ENCODE results near the gene MIPEP.

The MIPEP gene

GRCh38 chr13:23811366-23812062 lies 77.7 kb downstream of the MIPEP start:
- H3K27ac ChIP-seq (ENCODE audit: low read depth, low read length), result no peak overlapping the region
- no peaks in the 10 kb centered on the region for H3K79me2 ChIP-seq (ENCODE audit: control insufficient read depth, insufficient read depth, low read length, unreplicated experiment)
- H3K4me1 ChIP-seq (ENCODE audit: control insufficient read depth, insufficient read depth, low read length, unreplicated experiment), result no peaks in the 10 kb centered on the region
- no peak overlapping the region for H3K4me3 ChIP-seq (ENCODE audit: low read depth, low read length)
- no peaks in the 10 kb centered on the region for H3K27me3 ChIP-seq (ENCODE audit: insufficient read depth, low read length)
- H2AFZ ChIP-seq (ENCODE audit: low read length, unreplicated experiment), result no peak overlapping the region
- no peaks in the 10 kb centered on the region for H3K36me3 ChIP-seq (ENCODE audit: insufficient read depth, low read length)

- no peaks in the 10 kb centered on the region for H3K79me2 ChIP-seq (ENCODE audit: control insufficient read depth, insufficient read depth, low read length, unreplicated experiment)
- no peak overlapping the region for H3K4me3 ChIP-seq (ENCODE audit: low read depth, low read length)
- H3K27ac ChIP-seq (ENCODE audit: low read depth, low read length), result no peak overlapping the region
- H2AFZ ChIP-seq (ENCODE audit: low read length, unreplicated experiment), result no peak overlapping the region
- H3K4me1 ChIP-seq (ENCODE audit: control insufficient read depth, insufficient read depth, low read length, unreplicated experiment), result no peaks in the 10 kb centered on the region
- H3K27me3 ChIP-seq (ENCODE audit: insufficient read depth, low read length), result no peaks in the 10 kb centered on the region
- H3K36me3 ChIP-seq (ENCODE audit: insufficient read depth, low read length), result no peaks in the 10 kb centered on the region
Measured at GRCh38 chr13:23810685-23811240, 78.4 kb downstream of the MIPEP start.

GRCh38 chr13:23808803-23809202 lies 80.4 kb downstream of the MIPEP start:
- H3K36me3 ChIP-seq (ENCODE audit: insufficient read depth, low read length), result no peaks in the 10 kb centered on the region
- H3K4me3 ChIP-seq (ENCODE audit: low read depth, low read length), result no peak overlapping the region
- H2AFZ ChIP-seq (ENCODE audit: low read length, unreplicated experiment), result no peak overlapping the region
- H3K4me1 ChIP-seq (ENCODE audit: control insufficient read depth, insufficient read depth, low read length, unreplicated experiment), result no peaks in the 10 kb centered on the region
- no peaks in the 10 kb centered on the region for H3K27me3 ChIP-seq (ENCODE audit: insufficient read depth, low read length)
- no peak overlapping the region for H3K27ac ChIP-seq (ENCODE audit: low read depth, low read length)
- no peaks in the 10 kb centered on the region for H3K79me2 ChIP-seq (ENCODE audit: control insufficient read depth, insufficient read depth, low read length, unreplicated experiment)

- Histone ChIP-seq H3K36me3 (ENCODE audit: insufficient read depth, low read length) (no peaks in the 10 kb centered on the region), H3K27me3 (ENCODE audit: insufficient read depth, low read length) (no peaks in the 10 kb centered on the region), H3K4me3 (ENCODE audit: low read depth, low read length) (no peak overlapping the region), H3K79me2 (ENCODE audit: control insufficient read depth, insufficient read depth, low read length, unreplicated experiment) (no peaks in the 10 kb centered on the region), H3K4me1 (ENCODE audit: control insufficient read depth, insufficient read depth, low read length, unreplicated experiment) (no peaks in the 10 kb centered on the region), H2AFZ (ENCODE audit: low read length, unreplicated experiment) (no peak overlapping the region), H3K27ac (ENCODE audit: low read depth, low read length) (no peak overlapping the region)
Measured at GRCh38 chr13:23806874-23807526, 82.2 kb downstream of the MIPEP start.

- Histone ChIP-seq H3K36me3 (ENCODE audit: insufficient read depth, low read length) (no peaks in the 10 kb centered on the region), H3K27ac (ENCODE audit: low read depth, low read length) (no peak overlapping the region), H3K4me3 (ENCODE audit: low read depth, low read length) (no peak overlapping the region), H3K27me3 (ENCODE audit: insufficient read depth, low read length) (no peaks in the 10 kb centered on the region), H2AFZ (ENCODE audit: low read length, unreplicated experiment) (no peak overlapping the region), H3K4me1 (ENCODE audit: control insufficient read depth, insufficient read depth, low read length, unreplicated experiment) (no peaks in the 10 kb centered on the region), H3K79me2 (ENCODE audit: control insufficient read depth, insufficient read depth, low read length, unreplicated experiment) (no peaks in the 10 kb centered on the region)
Measured at GRCh38 chr13:23805821-23806220, 83.4 kb downstream of the MIPEP start.

GRCh38 chr13:23805122-23805521 lies 84.1 kb downstream of the MIPEP start:
- Histone ChIP-seq H3K79me2 (ENCODE audit: control insufficient read depth, insufficient read depth, low read length, unreplicated experiment) (no peaks in the 10 kb centered on the region), H3K36me3 (ENCODE audit: insufficient read depth, low read length) (no peaks in the 10 kb centered on the region)

GRCh38 chr13:23804166-23804565 lies 85.0 kb downstream of the MIPEP start:
- Histone ChIP-seq H3K4me1 (ENCODE audit: control insufficient read depth, insufficient read depth, low read length, unreplicated experiment) (no peaks in the 10 kb centered on the region), H2AFZ (ENCODE audit: low read length, unreplicated experiment) (no peak overlapping the region), H3K79me2 (ENCODE audit: control insufficient read depth, insufficient read depth, low read length, unreplicated experiment) (no peaks in the 10 kb centered on the region), H3K4me3 (ENCODE audit: low read depth, low read length) (no peak overlapping the region), H3K27ac (ENCODE audit: low read depth, low read length) (no peak overlapping the region), H3K27me3 (ENCODE audit: insufficient read depth, low read length) (no peaks in the 10 kb centered on the region), H3K36me3 (ENCODE audit: insufficient read depth, low read length) (no peaks in the 10 kb centered on the region)

More at GRCh38 chr13:23805122-23805521, 84.1 kb downstream of the MIPEP start:
- Histone ChIP-seq H3K27me3 (ENCODE audit: insufficient read depth, low read length) (no peaks in the 10 kb centered on the region), H3K4me1 (ENCODE audit: control insufficient read depth, insufficient read depth, low read length, unreplicated experiment) (no peaks in the 10 kb centered on the region), H3K27ac (ENCODE audit: low read depth, low read length) (no peak overlapping the region), H3K4me3 (ENCODE audit: low read depth, low read length) (no peak overlapping the region), H2AFZ (ENCODE audit: low read length, unreplicated experiment) (no peak overlapping the region)

GRCh38 chr13:23801141-23801540 lies 88.1 kb downstream of the MIPEP start:
- Histone ChIP-seq H3K79me2 (ENCODE audit: control insufficient read depth, insufficient read depth, low read length, unreplicated experiment) (no peaks in the 10 kb centered on the region), H3K4me3 (ENCODE audit: low read depth, low read length) (no peak overlapping the region), H3K4me1 (ENCODE audit: control insufficient read depth, insufficient read depth, low read length, unreplicated experiment) (no peaks in the 10 kb centered on the region), H3K36me3 (ENCODE audit: insufficient read depth, low read length) (no peaks in the 10 kb centered on the region; the same call in 1 of the 2 replicates), H3K27ac (ENCODE audit: low read depth, low read length) (no peak overlapping the region), H2AFZ (ENCODE audit: low read length, unreplicated experiment) (no peak overlapping the region), H3K27me3 (ENCODE audit: insufficient read depth, low read length) (no peaks in the 10 kb centered on the region)

GRCh38 chr13:23799945-23800344 lies 89.3 kb downstream of the MIPEP start:
- Histone ChIP-seq H3K36me3 (ENCODE audit: insufficient read depth, low read length) (no peaks in the 10 kb centered on the region; the same call in 1 of the 2 replicates), H2AFZ (ENCODE audit: low read length, unreplicated experiment) (no peak overlapping the region), H3K4me1 (ENCODE audit: control insufficient read depth, insufficient read depth, low read length, unreplicated experiment) (peaks cover 5% of the 10 kb centered on the region), H3K4me3 (ENCODE audit: low read depth, low read length) (no peak overlapping the region), H3K27me3 (ENCODE audit: insufficient read depth, low read length) (no peaks in the 10 kb centered on the region), H3K27ac (ENCODE audit: low read depth, low read length) (no peak overlapping the region), H3K79me2 (ENCODE audit: control insufficient read depth, insufficient read depth, low read length, unreplicated experiment) (no peaks in the 10 kb centered on the region)

- no peaks in the 10 kb centered on the region; the same call in 1 of the 2 replicates for H3K36me3 ChIP-seq (ENCODE audit: insufficient read depth, low read length)
- H3K4me1 ChIP-seq (ENCODE audit: control insufficient read depth, insufficient read depth, low read length, unreplicated experiment), result peaks cover 18% of the 10 kb centered on the region
- H3K79me2 ChIP-seq (ENCODE audit: control insufficient read depth, insufficient read depth, low read length, unreplicated experiment), result no peaks in the 10 kb centered on the region
- no peaks in the 10 kb centered on the region for H3K27me3 ChIP-seq (ENCODE audit: insufficient read depth, low read length)
- no peak overlapping the region for H3K4me3 ChIP-seq (ENCODE audit: low read depth, low read length)
- no peak overlapping the region for H3K27ac ChIP-seq (ENCODE audit: low read depth, low read length)
- no peak overlapping the region for H2AFZ ChIP-seq (ENCODE audit: low read length, unreplicated experiment)
Measured at GRCh38 chr13:23797276-23797903, 91.8 kb downstream of the MIPEP start.
